22Rv1 (cell line): ENCODE measurements around the gene ADAMTS9.

Source experiments
- CTCF ChIP-seq: fragments of 450-650 bp; IDR thresholded peaks from 2 replicates; pipeline ENCODE4 v1.5.1; 2017; ENCODE audit warnings: mild to moderate bottlenecking
- ZFX ChIP-seq: fragments of 450-650 bp; IDR thresholded peaks from 2 replicates; pipeline ENCODE4 v1.6.1; 2017; ENCODE audit warnings: antibody characterized with exemption, borderline replicate concordance

GRCh38 chr3:64556046-64556445 lies 131.8 kb downstream of the ADAMTS9 start:
- TF ChIP-seq CTCF (no peak), ZFX (no peak)
